G401.6 (cell line): ENCODE results near the gene CNKSR3.

Experiments used
- FAIRE-seq: peaks from 2 replicates; lab custom pipeline; 2012; peaks lifted over from hg19 to GRCh38; lab: Jason Lieb, UNC

Gene CNKSR3

DNA sequence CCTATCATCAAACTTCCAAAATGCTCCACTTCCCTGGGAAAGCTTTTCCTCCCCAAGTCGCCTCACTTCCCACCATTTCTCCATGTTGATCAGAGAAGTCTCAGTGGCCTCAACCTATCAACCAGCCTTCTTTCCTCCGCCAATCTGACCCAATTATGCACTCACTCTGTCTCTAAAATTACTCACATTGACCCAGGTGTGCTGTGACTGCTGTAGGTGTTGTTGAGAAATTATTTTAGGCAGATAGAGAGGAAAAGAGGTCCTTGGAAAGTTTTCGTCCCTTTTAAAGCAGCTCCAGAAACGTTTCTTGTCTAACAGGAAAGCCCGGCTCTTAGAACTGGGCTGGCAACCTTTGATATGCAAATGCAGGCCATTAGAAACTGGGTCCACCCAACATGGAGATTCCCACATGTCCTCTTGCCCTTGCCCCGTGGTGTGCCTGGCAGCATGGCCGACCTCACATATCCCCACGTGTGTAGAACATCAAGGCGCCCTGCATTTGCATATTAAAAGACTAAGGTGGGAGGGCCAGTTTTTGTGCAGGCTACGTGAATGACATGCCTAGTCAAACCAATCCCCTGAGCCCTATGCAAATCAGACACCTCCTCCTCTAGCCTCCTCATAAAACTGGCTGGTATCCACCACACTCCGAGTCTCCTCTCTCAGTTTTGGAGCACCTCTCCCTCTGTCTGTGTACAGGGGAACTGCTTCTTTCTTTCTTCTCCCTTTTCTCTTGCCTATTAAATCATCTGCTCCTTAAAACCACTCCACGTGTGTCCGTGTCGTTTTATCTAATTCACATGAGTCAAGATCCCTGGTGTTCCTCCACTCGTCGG lies 166.8 kb downstream of the CNKSR3 start:
- FAIRE-seq = no peak

DNA sequence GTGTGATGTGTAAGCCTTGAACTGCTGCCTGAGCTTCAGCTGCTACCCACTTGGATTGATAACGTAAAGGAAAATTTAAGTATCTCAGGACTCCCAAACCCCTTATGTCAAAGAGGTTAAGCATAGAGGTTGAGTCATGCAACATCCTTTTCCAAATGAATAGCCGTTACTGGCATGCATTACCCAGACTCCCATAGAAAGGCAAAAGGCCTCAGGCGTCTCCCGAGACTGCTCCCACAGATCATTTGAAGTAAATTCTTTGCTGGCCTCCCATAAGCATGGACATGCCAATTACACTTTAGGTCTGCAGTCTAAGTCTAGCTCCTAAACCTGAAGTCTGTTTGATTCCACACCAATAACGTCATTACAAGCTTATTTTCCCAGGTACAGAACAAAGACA lies 168.6 kb downstream of the CNKSR3 start:
- FAIRE-seq = no peak

- FAIRE-seq = no peak
Observed at GRCh38 chr6:154341336-154341735, 169.1 kb downstream of the CNKSR3 start.
